ENCODE data around the gene SF1. TPM values are rescaled to one million over a fixed set of nuclear protein-coding genes. Genes with fewer than 3 reads are reported as not detected.

The SF1 gene
- total and polyA plus RNA-seq, 2 donors (not counting 3 experiments of a cell fraction or from before 2014, with no cell fraction given): 95.0 to 342 TPM

GRCh38 chr11:64810271-64810890 lies 32.0 kb upstream of the SF1 start, which contains the start of gene MEN1:
Gene MEN1 (minus strand): TSS chr11:64810551. CDS start chr11:64810109, 442 bp downstream.
- H3K27me3 ChIP-seq (ENCODE audit: control insufficient read depth in 2 of 2, insufficient read depth in 2 of 2, low read length in 2 of 2): no peaks in the 10 kb centered on the region
- DNase-seq (ENCODE audit: low read depth, low spot score): peak; percentile 97
- peaks cover 2% of the 10 kb centered on the region for H3K79me2 ChIP-seq (ENCODE audit: control insufficient read depth, insufficient read depth, low read length)
- no peaks in the 10 kb centered on the region for H3K9me3 ChIP-seq (replicated peaks; ENCODE audit: control insufficient read depth, insufficient read depth, low read length)
- peaks cover 8% of the 10 kb centered on the region for H3K4me1 ChIP-seq (ENCODE audit: control insufficient read depth, extremely low read depth, insufficient read depth, low read length)
- H3K9ac ChIP-seq (replicated peaks; ENCODE audit: extremely low read depth, insufficient read depth, low read length): peak within 1 kb of the TSS; percentile 46
- no peak within 1 kb of the TSS for H3K27ac ChIP-seq (ENCODE audit: insufficient read depth, low read depth, low read length)
- peak within 1 kb of the TSS; percentile 62 to 84 (median 70) for H3K4me3 ChIP-seq (replicated peaks in 1 of 3; ENCODE audit: insufficient read depth in 1 of 3, low read depth in 1 of 3, low read length in 3 of 3)
- peak within 1 kb of the TSS; percentile 65 for H3K4me2 ChIP-seq (ENCODE audit: insufficient read depth, low read length)
- no TSS peak for BruUV-seq (replicated peaks)
- peak; percentile 100 for FAIRE-seq
- ChIA-PET CTCF (interaction anchor here (1.2 to 1.5 kb wide), 3 partner anchors 23 to 34 kb away, joined by 4 to 6 read pairs (median 6); partner anchors contain the start of gene CDC42BPG), POLR2A (no interaction called here)
- dilution Hi-C loops (cut with MboI; ENCODE audit: extremely low pct_ligation_motif_present, low sequenced_read_pairs): no loop called here
- TF ChIP-seq EZH2 (IDR thresholded peaks at IDR 0.05; ENCODE audit: borderline replicate concordance, low read depth, low read length, severe bottlenecking): no peak
- TF ChIP-seq POLR2AphosphoS5 (IDR thresholded peaks at IDR 0.05; ENCODE audit: insufficient read depth, low read depth, low read length): peak; percentile 80
- peak; percentile 38 for TF ChIP-seq MAX (IDR thresholded peaks at IDR 0.05; ENCODE audit: insufficient read depth, insufficient read length)
- TF ChIP-seq POLR2A (IDR thresholded peaks at IDR 0.05; ENCODE audit: low read depth, low read length): peak; percentile 87
- H4K20me1 ChIP-seq (replicated peaks; ENCODE audit: control insufficient read depth, extremely low read depth, insufficient read depth, low read length): no peaks in the 10 kb centered on the region
- intact Hi-C loops (cut with micrococcal nuclease): loop anchor here (1.0 to 2.0 kb wide), 3 partner anchors 8 to 66 kb away; no protein-coding TSS in a partner anchor
- H3K36me3 ChIP-seq (ENCODE audit: control insufficient read depth in 2 of 2, extremely low read depth in 1 of 2, insufficient read depth in 2 of 2, low read length in 2 of 2): peaks cover 0 to 19% of the 10 kb centered on the region in 2 experiments
- peak within 1 kb of the TSS; percentile 89 for H2AFZ ChIP-seq (ENCODE audit: low read depth, low read length)
- H3K9me1 ChIP-seq (replicated peaks; ENCODE audit: control insufficient read depth, extremely low read depth, insufficient read depth, low read length): no peaks in the 10 kb centered on the region

- FAIRE-seq: peak; percentile 73
- ChIA-PET POLR2A (interaction anchor here (1.0 kb wide), 1 partner anchor 9 kb away, joined by 3 read pairs; no protein-coding TSS in a partner anchor), CTCF (interaction anchor here (0.7 to 1.5 kb wide), 3 partner anchors 22 to 34 kb away, joined by 3 to 6 read pairs (median 6); partner anchors contain the start of genes CDC42BPG and SF1)
- dilution Hi-C loops (cut with MboI; ENCODE audit: extremely low pct_ligation_motif_present, low sequenced_read_pairs) (no loop called here), intact Hi-C loops (cut with micrococcal nuclease) (loop anchor here (1.0 to 2.0 kb wide), 3 partner anchors 8 to 67 kb away; no protein-coding TSS in a partner anchor)
- Histone ChIP-seq H3K27ac (ENCODE audit: insufficient read depth, low read depth, low read length) (no peak overlapping the region), H4K20me1 (replicated peaks; ENCODE audit: control insufficient read depth, extremely low read depth, insufficient read depth, low read length) (no peaks in the 10 kb centered on the region), H3K4me3 (replicated peaks in 1 of 3; ENCODE audit: insufficient read depth in 1 of 3, low read depth in 1 of 3, low read length in 3 of 3) (peak overlapping the region; percentile 62 to 84 (median 70)), H3K36me3 (ENCODE audit: control insufficient read depth in 2 of 2, extremely low read depth in 1 of 2, insufficient read depth in 2 of 2, low read length in 2 of 2) (peaks cover 0 to 24% of the 10 kb centered on the region in 2 experiments), H3K9ac (replicated peaks; ENCODE audit: extremely low read depth, insufficient read depth, low read length) (peak overlapping the region; percentile 46), H3K9me1 (replicated peaks; ENCODE audit: control insufficient read depth, extremely low read depth, insufficient read depth, low read length) (no peaks in the 10 kb centered on the region), H2AFZ (ENCODE audit: low read depth, low read length) (peak overlapping the region; percentile 67), H3K4me1 (ENCODE audit: control insufficient read depth, extremely low read depth, insufficient read depth, low read length) (peaks cover 8% of the 10 kb centered on the region), H3K9me3 (replicated peaks; ENCODE audit: control insufficient read depth, insufficient read depth, low read length) (no peaks in the 10 kb centered on the region), H3K4me2 (ENCODE audit: insufficient read depth, low read length) (peak overlapping the region; percentile 49), H3K79me2 (ENCODE audit: control insufficient read depth, insufficient read depth, low read length) (peaks cover 2% of the 10 kb centered on the region), H3K27me3 (ENCODE audit: control insufficient read depth in 2 of 2, insufficient read depth in 2 of 2, low read length in 2 of 2) (no peaks in the 10 kb centered on the region)
- no TSS peak for BruUV-seq (replicated peaks)
- no peak for DNase-seq (ENCODE audit: low read depth, low spot score)
- TF ChIP-seq MYC (IDR thresholded peaks at IDR 0.05; ENCODE audit: low read depth, low read length) (no peak), CTCF (IDR thresholded peaks at IDR 0.05; ENCODE audit: extremely low read depth in 1 of 2, insufficient read depth in 1 of 2, low read depth in 1 of 2, low read length in 2 of 2) (no peak), MAX (IDR thresholded peaks at IDR 0.05; ENCODE audit: insufficient read depth, insufficient read length) (no peak), POLR2AphosphoS5 (IDR thresholded peaks at IDR 0.05; ENCODE audit: insufficient read depth, low read depth, low read length) (no peak), FOS (IDR thresholded peaks at IDR 0.05; ENCODE audit: borderline replicate concordance, insufficient read depth, low read length) (no peak), GATA2 (IDR thresholded peaks at IDR 0.05; ENCODE audit: insufficient read depth, insufficient read length, low read depth, low read length) (no peak), EZH2 (IDR thresholded peaks at IDR 0.05; ENCODE audit: borderline replicate concordance, low read depth, low read length, severe bottlenecking) (no peak), POLR2A (IDR thresholded peaks at IDR 0.05; ENCODE audit: low read depth, low read length) (no peak), JUN (IDR thresholded peaks at IDR 0.05; ENCODE audit: borderline replicate concordance, insufficient read depth, insufficient read length, low read depth) (no peak)
Observed at GRCh38 chr11:64809781-64810241, 31.5 kb upstream of the SF1 start.

All from endothelial cell of umbilical vein (primary cell).